ENCODE measurements around the gene EHBP1.

GRCh38 chr2:62873603-62874002, 168.1 kb downstream of the EHBP1 start:
- TF ChIP-seq, protein P1, sequence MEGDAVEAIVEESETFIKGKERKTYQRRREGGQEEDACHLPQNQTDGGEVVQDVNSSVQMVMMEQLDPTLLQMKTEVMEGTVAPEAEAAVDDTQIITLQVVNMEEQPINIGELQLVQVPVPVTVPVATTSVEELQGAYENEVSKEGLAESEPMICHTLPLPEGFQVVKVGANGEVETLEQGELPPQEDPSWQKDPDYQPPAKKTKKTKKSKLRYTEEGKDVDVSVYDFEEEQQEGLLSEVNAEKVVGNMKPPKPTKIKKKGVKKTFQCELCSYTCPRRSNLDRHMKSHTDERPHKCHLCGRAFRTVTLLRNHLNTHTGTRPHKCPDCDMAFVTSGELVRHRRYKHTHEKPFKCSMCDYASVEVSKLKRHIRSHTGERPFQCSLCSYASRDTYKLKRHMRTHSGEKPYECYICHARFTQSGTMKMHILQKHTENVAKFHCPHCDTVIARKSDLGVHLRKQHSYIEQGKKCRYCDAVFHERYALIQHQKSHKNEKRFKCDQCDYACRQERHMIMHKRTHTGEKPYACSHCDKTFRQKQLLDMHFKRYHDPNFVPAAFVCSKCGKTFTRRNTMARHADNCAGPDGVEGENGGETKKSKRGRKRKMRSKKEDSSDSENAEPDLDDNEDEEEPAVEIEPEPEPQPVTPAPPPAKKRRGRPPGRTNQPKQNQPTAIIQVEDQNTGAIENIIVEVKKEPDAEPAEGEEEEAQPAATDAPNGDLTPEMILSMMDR (IDR thresholded peaks at IDR 0.05 in 4 of 5, conservative IDR thresholded peaks at IDR 0.05 in 1 of 5): no peak
- no peak for TF ChIP-seq POLR2A (IDR thresholded peaks at IDR 0.05)

All from gastrocnemius medialis (tissue), 4 donors.